ENCODE measurements around the gene GNL2.
"Not testable (repeated sequence)": the region's sequence is repeated elsewhere in the genome, so short reads cannot be mapped to it uniquely, and the experiment has no call there.

The GNL2 gene

GRCh38 chr1:37596182-37596667 is 488 bp upstream of the GNL2 start:
- TF ChIP-seq CTCF (IDR thresholded peaks at IDR 0.05; ENCODE audit: unreplicated experiment in 3 of 3), result no peak
- Mint-ChIP-seq H3K27ac (peak overlapping the region; percentile 87 to 97 (median 95)), H3K27me3 (ENCODE audit: low read depth) (peaks cover 1% of the 10 kb centered on the region), H3K9me3 (no peaks in the 10 kb centered on the region), H3K4me1 (peaks cover 41% of the 10 kb centered on the region), H3K36me3 (ENCODE audit: low read depth) (peaks cover 13% of the 10 kb centered on the region), H3K4me3 (peak overlapping the region; percentile 99 to 100 (median 100))

- no peak for TF ChIP-seq CTCF (IDR thresholded peaks at IDR 0.05; ENCODE audit: unreplicated experiment in 3 of 3)
- H3K4me1 Mint-ChIP-seq, result peaks cover 32% of the 10 kb centered on the region
- H3K4me3 Mint-ChIP-seq, result peak overlapping the region; percentile 59 to 77 (median 69)
- no peaks in the 10 kb centered on the region for H3K9me3 Mint-ChIP-seq
- H3K27ac Mint-ChIP-seq, result no peak overlapping the region
- peaks cover 30% of the 10 kb centered on the region for H3K36me3 Mint-ChIP-seq (ENCODE audit: low read depth)
- H3K27me3 Mint-ChIP-seq (ENCODE audit: low read depth), result no peaks in the 10 kb centered on the region
Observed at GRCh38 chr1:37593726-37594125, 2.0 kb downstream of the GNL2 start.

GRCh38 chr1:37588939-37589338 is 6.8 kb downstream of the GNL2 start:
- no peak for TF ChIP-seq CTCF (IDR thresholded peaks at IDR 0.05; ENCODE audit: unreplicated experiment in 3 of 3)
- H3K27me3 Mint-ChIP-seq (ENCODE audit: low read depth), result no peaks in the 10 kb centered on the region
- H3K4me1 Mint-ChIP-seq, result peaks cover 8% of the 10 kb centered on the region
- no peak overlapping the region for H3K4me3 Mint-ChIP-seq
- no peaks in the 10 kb centered on the region for H3K9me3 Mint-ChIP-seq
- H3K27ac Mint-ChIP-seq, result no peak overlapping the region
- H3K36me3 Mint-ChIP-seq (ENCODE audit: low read depth), result peaks cover 64% of the 10 kb centered on the region

GRCh38 chr1:37584544-37584943 is 11.2 kb downstream of the GNL2 start:
- H3K27me3 Mint-ChIP-seq (ENCODE audit: low read depth); H3K4me1 Mint-ChIP-seq; H3K27ac Mint-ChIP-seq; H3K4me3 Mint-ChIP-seq; H3K9me3 Mint-ChIP-seq: not testable (repeated sequence)
- H3K36me3 Mint-ChIP-seq (ENCODE audit: low read depth), result peaks cover 69% of the 10 kb centered on the region

- no peaks in the 10 kb centered on the region for H3K27me3 Mint-ChIP-seq (ENCODE audit: low read depth)
- no peaks in the 10 kb centered on the region for H3K4me1 Mint-ChIP-seq
- H3K27ac Mint-ChIP-seq, result no peak overlapping the region
- H3K9me3 Mint-ChIP-seq, result no peaks in the 10 kb centered on the region
- H3K36me3 Mint-ChIP-seq (ENCODE audit: low read depth), result peaks cover 76% of the 10 kb centered on the region
- TF ChIP-seq CTCF (IDR thresholded peaks at IDR 0.05; ENCODE audit: unreplicated experiment in 3 of 3), result no peak
- no peak overlapping the region for H3K4me3 Mint-ChIP-seq
Observed at GRCh38 chr1:37575692-37576091, 20.0 kb downstream of the GNL2 start.

GRCh38 chr1:37574834-37575480 is 20.8 kb downstream of the GNL2 start:
- H3K27me3 Mint-ChIP-seq (ENCODE audit: low read depth), result no peaks in the 10 kb centered on the region
- no peak overlapping the region for H3K27ac Mint-ChIP-seq
- no peaks in the 10 kb centered on the region for H3K4me1 Mint-ChIP-seq
- TF ChIP-seq CTCF (IDR thresholded peaks at IDR 0.05; ENCODE audit: unreplicated experiment in 3 of 3), result no peak
- no peaks in the 10 kb centered on the region for H3K9me3 Mint-ChIP-seq
- peaks cover 74% of the 10 kb centered on the region for H3K36me3 Mint-ChIP-seq (ENCODE audit: low read depth)
- no peak overlapping the region for H3K4me3 Mint-ChIP-seq
